Measurements from ENCODE around the gene PRR15L. TPM values are rescaled to one million over a fixed set of nuclear protein-coding genes. Genes with fewer than 3 reads are reported as not detected.

The PRR15L gene
- total RNA-seq, 1 donor from 2014 or later, result 47.4 TPM

- peak overlapping the region; percentile 81 for H3K27ac ChIP-seq
Observed at GRCh38 chr17:47949197-47949759, 8.4 kb downstream of the PRR15L start.

DNA sequence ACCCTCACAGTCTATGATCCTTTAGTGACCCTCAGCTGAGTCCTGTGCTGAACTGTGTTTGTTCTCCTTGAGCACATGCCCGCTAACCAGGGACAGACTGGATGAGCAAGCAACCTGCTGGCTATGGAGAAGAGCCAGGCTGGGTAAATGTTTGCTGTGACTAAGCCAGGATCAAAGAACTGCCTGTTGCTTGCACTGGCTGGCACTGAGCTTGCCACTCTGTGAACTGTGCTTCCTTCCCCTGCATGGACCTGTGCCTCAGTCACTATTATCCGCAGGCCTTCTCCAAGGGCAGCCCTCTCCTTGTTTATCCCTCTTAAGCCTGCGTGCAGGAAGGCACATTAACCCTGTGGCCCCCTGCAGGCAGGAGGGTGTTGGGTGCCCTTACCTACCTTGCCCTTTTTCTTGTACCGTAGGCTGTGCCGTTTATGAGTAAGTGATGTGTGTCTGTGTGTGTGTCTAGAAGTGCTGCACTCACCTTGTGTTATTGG is 8.9 kb downstream of the PRR15L start:
- no peak overlapping the region for H3K4me3 ChIP-seq
- H3K36me3 ChIP-seq, result no peaks in the 10 kb centered on the region

More at GRCh38 chr17:47949197-47949759, 8.4 kb downstream of the PRR15L start:
- peak; percentile 96 for DNase-seq
- Histone ChIP-seq H3K27me3 (no peaks in the 10 kb centered on the region), H3K4me3 (peak overlapping the region; percentile 40), H3K9me3 (no peaks in the 10 kb centered on the region), H3K36me3 (no peaks in the 10 kb centered on the region), H3K4me1 (peaks cover 32% of the 10 kb centered on the region)
- intact Hi-C loops (cut with DNase I), result no loop called here
- ATAC-seq, result peak; percentile 83
- peak; percentile 87 for TF ChIP-seq CTCF (IDR thresholded peaks at IDR 0.05)

DNA sequence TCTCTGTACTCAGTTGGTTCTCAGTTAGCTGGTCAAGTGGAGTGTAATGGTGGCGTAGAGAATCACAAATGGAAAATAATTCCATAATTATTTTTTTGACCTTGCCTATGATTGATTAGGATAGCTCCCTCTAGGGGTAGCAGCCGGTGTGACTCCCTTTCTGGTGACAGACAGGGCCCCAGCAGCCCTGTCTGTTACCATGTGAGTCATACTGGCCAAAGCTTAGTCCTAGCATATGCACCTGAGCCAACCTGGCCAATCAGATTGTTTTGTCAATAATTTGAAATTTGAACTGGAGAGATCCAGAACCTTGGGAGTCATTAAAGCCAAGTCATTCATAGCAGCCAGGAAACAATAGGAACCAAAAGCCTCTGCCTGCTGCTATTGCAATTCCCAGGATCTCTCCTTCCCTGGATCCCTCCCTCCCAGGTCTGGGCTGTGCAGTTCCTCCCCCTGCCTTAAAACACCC is 10.7 kb downstream of the PRR15L start:
- Histone ChIP-seq H3K4me3 (no peak overlapping the region), H3K27me3 (no peaks in the 10 kb centered on the region), H3K4me1 (peaks cover 35% of the 10 kb centered on the region), H3K36me3 (no peaks in the 10 kb centered on the region), H3K27ac (peak overlapping the region; percentile 3), H3K9me3 (no peaks in the 10 kb centered on the region)
- intact Hi-C loops (cut with DNase I), result no loop called here
- peak; percentile 81 for DNase-seq
- ATAC-seq, result peak; percentile 84
- TF ChIP-seq CTCF (IDR thresholded peaks at IDR 0.05), result peak; percentile 84

More for the DNA sequence above, 8.9 kb downstream of the PRR15L start:
- TF ChIP-seq CTCF (IDR thresholded peaks at IDR 0.05), result no peak
- Histone ChIP-seq H3K4me1 (peaks cover 32% of the 10 kb centered on the region), H3K9me3 (no peaks in the 10 kb centered on the region), H3K27ac (peak overlapping the region; percentile 81), H3K27me3 (no peaks in the 10 kb centered on the region)
- DNase-seq (no peak), ATAC-seq (peak; percentile 7)
- intact Hi-C loops (cut with DNase I), result no loop called here

DNA sequence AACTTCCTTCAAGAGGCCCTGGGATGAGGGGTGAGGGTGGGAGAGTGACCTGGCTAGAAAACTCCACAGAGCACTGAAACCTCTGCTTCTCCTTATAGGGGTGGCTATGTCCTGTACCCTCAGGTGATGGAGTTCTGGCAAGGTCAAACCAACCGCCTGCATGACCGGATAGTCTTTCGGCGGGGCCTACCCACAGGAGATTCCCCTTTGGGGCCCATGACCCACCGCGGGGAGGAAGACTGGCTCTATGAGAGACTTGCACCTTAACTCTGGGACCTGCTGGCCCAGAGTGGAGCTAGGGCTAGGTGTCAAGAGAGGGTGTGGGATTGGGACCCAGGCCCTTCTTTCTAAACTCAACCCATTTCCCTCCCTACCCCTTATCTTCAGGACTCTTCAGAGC is 11.2 kb downstream of the PRR15L start:
- DNase-seq (no peak), ATAC-seq (no peak)
- no peak overlapping the region for H3K4me3 ChIP-seq
- no peaks in the 10 kb centered on the region for H3K9me3 ChIP-seq
- no peaks in the 10 kb centered on the region for H3K27me3 ChIP-seq
- H3K27ac ChIP-seq, result peak overlapping the region; percentile 3
- H3K4me1 ChIP-seq, result peaks cover 32% of the 10 kb centered on the region
- intact Hi-C loops (cut with DNase I), result no loop called here
- no peak for TF ChIP-seq CTCF (IDR thresholded peaks at IDR 0.05)
- H3K36me3 ChIP-seq, result no peaks in the 10 kb centered on the region

- DNase-seq (no peak), ATAC-seq (no peak)
- Histone ChIP-seq H3K9me3 (no peaks in the 10 kb centered on the region), H3K4me3 (no peak overlapping the region), H3K27me3 (no peaks in the 10 kb centered on the region), H3K36me3 (no peaks in the 10 kb centered on the region), H3K4me1 (peaks cover 33% of the 10 kb centered on the region), H3K27ac (peak overlapping the region; percentile 3)
- TF ChIP-seq CTCF (IDR thresholded peaks at IDR 0.05), result no peak
- intact Hi-C loops (cut with DNase I), result no loop called here
Observed at GRCh38 chr17:47945529-47946508, 11.9 kb downstream of the PRR15L start.
